ENCODE results near the gene PCDHGC5.

DNA sequence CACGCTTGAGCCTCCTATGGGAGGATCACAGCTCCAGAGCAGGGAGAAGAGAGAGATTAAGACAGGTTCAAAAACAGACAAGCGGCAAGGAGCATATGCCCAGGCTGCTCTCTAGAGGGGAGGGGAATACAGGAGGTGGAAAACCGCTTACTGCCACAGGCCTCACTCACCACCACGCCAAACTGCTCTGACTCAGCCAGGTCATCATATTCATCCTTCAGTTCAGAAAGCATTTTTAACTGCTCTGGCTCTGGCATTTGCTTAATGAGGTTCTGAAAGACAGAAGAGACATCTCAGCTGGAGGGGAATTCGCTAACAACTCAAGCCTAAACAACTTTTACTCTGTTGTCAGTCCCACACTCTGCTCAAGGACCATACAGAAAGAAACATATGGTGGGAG, 40.1 kb downstream of the PCDHGC5 start:
- TF ChIP-seq ELF4 (CRISPR knock-in tag; IDR thresholded peaks at IDR 0.05) (no peak), ARHGAP35 (IDR thresholded peaks at IDR 0.05; ENCODE audit: partially characterized antibody) (no peak), ZNF23 (CRISPR knock-in tag; IDR thresholded peaks at IDR 0.05) (no peak), BACH1 (tag; IDR thresholded peaks at IDR 0.05) (no peak), TEAD2 (tag; IDR thresholded peaks at IDR 0.05) (no peak), NCOA6 (IDR thresholded peaks at IDR 0.05) (no peak), NR3C1 (CRISPR knock-in tag; IDR thresholded peaks at IDR 0.05) (no peak), POLR2A (conservative IDR thresholded peaks at IDR 0.05) (no peak), EZH2 (IDR thresholded peaks at IDR 0.05; ENCODE audit: borderline replicate concordance, low read depth, low read length) (no peak)
- TF ChIP-seq, protein P1, sequence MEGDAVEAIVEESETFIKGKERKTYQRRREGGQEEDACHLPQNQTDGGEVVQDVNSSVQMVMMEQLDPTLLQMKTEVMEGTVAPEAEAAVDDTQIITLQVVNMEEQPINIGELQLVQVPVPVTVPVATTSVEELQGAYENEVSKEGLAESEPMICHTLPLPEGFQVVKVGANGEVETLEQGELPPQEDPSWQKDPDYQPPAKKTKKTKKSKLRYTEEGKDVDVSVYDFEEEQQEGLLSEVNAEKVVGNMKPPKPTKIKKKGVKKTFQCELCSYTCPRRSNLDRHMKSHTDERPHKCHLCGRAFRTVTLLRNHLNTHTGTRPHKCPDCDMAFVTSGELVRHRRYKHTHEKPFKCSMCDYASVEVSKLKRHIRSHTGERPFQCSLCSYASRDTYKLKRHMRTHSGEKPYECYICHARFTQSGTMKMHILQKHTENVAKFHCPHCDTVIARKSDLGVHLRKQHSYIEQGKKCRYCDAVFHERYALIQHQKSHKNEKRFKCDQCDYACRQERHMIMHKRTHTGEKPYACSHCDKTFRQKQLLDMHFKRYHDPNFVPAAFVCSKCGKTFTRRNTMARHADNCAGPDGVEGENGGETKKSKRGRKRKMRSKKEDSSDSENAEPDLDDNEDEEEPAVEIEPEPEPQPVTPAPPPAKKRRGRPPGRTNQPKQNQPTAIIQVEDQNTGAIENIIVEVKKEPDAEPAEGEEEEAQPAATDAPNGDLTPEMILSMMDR (IDR thresholded peaks at IDR 0.05 in 2 of 3, conservative IDR thresholded peaks at IDR 0.05 in 1 of 3; ENCODE audit: insufficient read depth in 2 of 3, low read depth in 1 of 3, low read length in 3 of 3): no peak
- TF ChIP-seq, protein P2, sequence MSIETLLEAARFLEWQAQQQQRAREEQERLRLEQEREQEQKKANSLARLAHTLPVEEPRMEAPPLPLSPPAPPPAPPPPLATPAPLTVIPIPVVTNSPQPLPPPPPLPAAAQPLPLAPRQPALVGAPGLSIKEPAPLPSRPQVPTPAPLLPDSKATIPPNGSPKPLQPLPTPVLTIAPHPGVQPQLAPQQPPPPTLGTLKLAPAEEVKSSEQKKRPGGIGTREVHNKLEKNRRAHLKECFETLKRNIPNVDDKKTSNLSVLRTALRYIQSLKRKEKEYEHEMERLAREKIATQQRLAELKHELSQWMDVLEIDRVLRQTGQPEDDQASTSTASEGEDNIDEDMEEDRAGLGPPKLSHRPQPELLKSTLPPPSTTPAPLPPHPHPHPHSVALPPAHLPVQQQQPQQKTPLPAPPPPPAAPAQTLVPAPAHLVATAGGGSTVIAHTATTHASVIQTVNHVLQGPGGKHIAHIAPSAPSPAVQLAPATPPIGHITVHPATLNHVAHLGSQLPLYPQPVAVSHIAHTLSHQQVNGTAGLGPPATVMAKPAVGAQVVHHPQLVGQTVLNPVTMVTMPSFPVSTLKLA (conservative IDR thresholded peaks at IDR 0.05): no peak

All from K562 (cell line).